Hippocampal formation (tissue), 2 donors: ENCODE data around the gene SPOPL.
"Not testable (repeated sequence)": the region's sequence is repeated elsewhere in the genome, so short reads cannot be mapped to it uniquely, and the experiment has no call there.

ENCODE experiments used
- DNase-seq, 2 donors: peaks; one replicate each; lab custom pipeline; 2025; lab: John Stamatoyannopoulos, UW

The SPOPL gene

GRCh38 chr2:138523673-138524042, 22.1 kb downstream of the SPOPL start:
- not testable (repeated sequence) for DNase-seq

- not testable (repeated sequence) for DNase-seq
Observed at GRCh38 chr2:138524353-138524752, 22.8 kb downstream of the SPOPL start.

- no peak for DNase-seq
Observed at GRCh38 chr2:138531913-138532312, 30.3 kb downstream of the SPOPL start.

GRCh38 chr2:138534791-138535190, 33.2 kb downstream of the SPOPL start:
- DNase-seq = no peak

- no peak for DNase-seq
Observed at GRCh38 chr2:138536302-138536701, 34.7 kb downstream of the SPOPL start.

- DNase-seq = no peak
Observed at GRCh38 chr2:138536740-138537139, 35.2 kb downstream of the SPOPL start.

- DNase-seq = no peak
Observed at GRCh38 chr2:138537170-138537915, 35.8 kb downstream of the SPOPL start.

GRCh38 chr2:138544206-138544605, 42.6 kb downstream of the SPOPL start:
- DNase-seq = not testable (repeated sequence)

- no peak for DNase-seq
Observed at GRCh38 chr2:138548796-138549195, 47.2 kb downstream of the SPOPL start.

- no peak for DNase-seq
Observed at GRCh38 chr2:138550172-138550571, 48.6 kb downstream of the SPOPL start.

GRCh38 chr2:138550670-138551287, 49.2 kb downstream of the SPOPL start:
- no peak for DNase-seq

GRCh38 chr2:138554123-138554522, 52.6 kb downstream of the SPOPL start:
- DNase-seq = no peak

- no peak for DNase-seq
Observed at GRCh38 chr2:138559641-138560040, 58.1 kb downstream of the SPOPL start.

GRCh38 chr2:138564586-138565229, 63.1 kb downstream of the SPOPL start:
- DNase-seq = no peak

- DNase-seq = no peak
Observed at GRCh38 chr2:138565230-138565598, 63.6 kb downstream of the SPOPL start.

GRCh38 chr2:138572318-138572717, 70.7 kb downstream of the SPOPL start:
- DNase-seq = no peak

GRCh38 chr2:138577066-138577465, 75.5 kb downstream of the SPOPL start:
- DNase-seq = no peak

GRCh38 chr2:138579556-138579955, 78.0 kb downstream of the SPOPL start:
- no peak for DNase-seq

GRCh38 chr2:138581909-138582308, 80.3 kb downstream of the SPOPL start:
- DNase-seq = no peak

GRCh38 chr2:138589663-138590062, 88.1 kb downstream of the SPOPL start:
- no peak for DNase-seq

GRCh38 chr2:138596403-138596802, 94.8 kb downstream of the SPOPL start:
- no peak for DNase-seq

GRCh38 chr2:138600732-138601457, 99.3 kb downstream of the SPOPL start:
- DNase-seq = no peak
